HUES6 (cell line): ENCODE data around the gene ADD3.

Source experiments
- H3K27ac ChIP-seq: 2 replicates; pipeline ENCODE4 v1.7.0; 2013; ENCODE audit warnings: low read depth, mild to moderate bottlenecking, low read length, inconsistent platforms
- H3K27me3 ChIP-seq: 2 replicates; pipeline ENCODE4 v1.6.1; 2013; ENCODE audit warnings: low read length; ENCODE audit not compliant: control insufficient read depth, insufficient read depth
- H3K36me3 ChIP-seq: 2 replicates; pipeline ENCODE4 v1.6.1; 2013; ENCODE audit warnings: low read length; ENCODE audit not compliant: control insufficient read depth, insufficient read depth
- H3K4me1 ChIP-seq: 2 replicates; pipeline ENCODE4 v1.6.1; 2013; ENCODE audit warnings: low read length; ENCODE audit not compliant: control insufficient read depth, insufficient read depth
- H3K4me3 ChIP-seq: 2 replicates; pipeline ENCODE4 v1.5.1; 2013; ENCODE audit warnings: low read depth, low read length
- H3K9ac ChIP-seq: one replicate; pipeline ENCODE4 v1.6.1; 2013; ENCODE audit warnings: mild to moderate bottlenecking, low read length
- H3K9me3 ChIP-seq: 2 replicates; pipeline ENCODE4 v1.6.1; 2013; ENCODE audit warnings: low read depth, low read length; ENCODE audit not compliant: control insufficient read depth, insufficient read depth

ADD3 gene

DNA sequence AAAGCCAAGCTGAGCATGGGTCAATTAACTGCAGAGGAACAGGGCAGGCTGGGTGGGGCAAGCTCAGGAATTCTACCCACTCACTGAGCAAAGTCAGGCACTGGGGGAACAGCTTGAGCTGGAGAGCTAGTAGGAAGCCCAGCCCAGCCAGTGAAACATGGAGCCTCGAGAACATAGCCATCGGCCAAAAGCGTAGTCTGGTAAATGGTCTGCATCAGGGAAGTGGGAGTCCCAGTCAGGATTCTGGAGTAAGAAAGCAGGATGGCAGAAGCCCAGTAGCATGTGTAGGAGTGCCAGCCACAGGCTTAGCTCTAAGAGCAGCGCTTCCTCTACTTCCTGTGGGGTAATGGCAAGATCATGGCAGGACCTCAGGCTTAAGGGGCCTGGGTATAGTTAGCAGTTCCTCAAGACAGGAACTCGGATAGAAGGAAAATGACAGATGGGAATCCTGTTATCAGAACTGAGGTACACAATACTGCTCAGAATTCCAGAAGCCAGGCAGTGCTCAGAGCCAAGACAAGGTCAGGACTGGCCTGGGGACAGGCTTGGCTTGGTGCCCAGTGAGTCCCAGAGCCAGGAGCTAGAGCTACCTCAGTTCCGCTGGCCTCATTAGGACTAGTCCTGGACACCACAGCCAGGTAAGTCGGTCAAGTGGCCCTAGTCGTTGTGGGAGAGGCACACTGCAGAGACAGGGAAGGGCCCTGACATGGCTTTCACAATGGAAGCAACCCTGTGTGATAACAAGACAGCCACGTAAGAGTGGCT lies 134.3 kb downstream of the ADD3 start:
- H3K4me3 ChIP-seq, result no peak overlapping the region
- no peak overlapping the region for H3K27ac ChIP-seq
- no peak overlapping the region for H3K9ac ChIP-seq
- H3K27me3 ChIP-seq, result 0 out of 2 replicates have a peak, but pooled peaks cover 5% of the 10 kb centered on the region
- H3K9me3 ChIP-seq, result no peaks in the 10 kb centered on the region
- no peaks in the 10 kb centered on the region for H3K36me3 ChIP-seq
- peaks cover 2% of the 10 kb centered on the region; the same call in 1 of the 2 replicates for H3K4me1 ChIP-seq

DNA sequence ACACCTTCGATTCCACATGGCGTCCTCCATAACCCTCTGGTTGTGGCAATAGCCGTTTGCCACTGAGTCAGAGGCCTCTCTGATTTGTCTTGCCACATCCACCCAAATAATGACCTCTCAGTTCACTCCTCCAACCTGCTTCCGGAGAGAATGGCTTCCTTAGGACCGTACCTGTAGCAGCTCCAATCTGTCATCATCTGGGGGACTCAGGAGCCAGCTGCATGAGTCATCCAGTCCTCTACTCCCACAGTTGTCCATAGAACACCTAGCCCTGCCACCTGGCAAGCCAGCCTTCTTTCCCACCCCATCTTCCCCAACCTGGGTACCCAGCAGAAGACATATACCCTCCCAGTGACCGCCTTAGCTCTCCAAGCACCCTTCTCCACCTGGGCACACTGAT lies 135.2 kb downstream of the ADD3 start:
- Histone ChIP-seq H3K9me3 (no peaks in the 10 kb centered on the region), H3K27ac (no peak overlapping the region), H3K36me3 (no peaks in the 10 kb centered on the region), H3K4me1 (no peaks in the 10 kb centered on the region; the same call in 1 of the 2 replicates), H3K27me3 (0 out of 2 replicates have a peak, but pooled peaks cover 5% of the 10 kb centered on the region), H3K9ac (no peak overlapping the region), H3K4me3 (no peak overlapping the region)

DNA sequence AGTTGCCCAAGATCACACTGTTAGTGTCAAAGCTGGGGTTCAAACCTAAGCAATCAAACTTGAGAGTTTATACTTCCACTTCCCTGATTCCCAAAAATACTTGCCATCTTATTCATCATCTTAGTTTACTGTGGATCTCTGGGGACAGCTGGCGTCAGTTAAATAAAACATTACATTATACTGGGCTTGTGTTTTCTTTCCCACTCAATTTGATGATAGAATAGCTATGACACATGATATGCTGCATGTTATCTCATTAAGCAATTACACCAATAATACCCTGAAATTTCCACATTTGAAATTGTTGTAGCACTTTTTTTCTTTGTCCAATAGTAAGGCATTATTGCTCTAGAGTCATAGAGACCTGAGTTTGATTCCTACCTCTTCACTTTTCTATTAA lies 136.7 kb downstream of the ADD3 start:
- Histone ChIP-seq H3K4me1 (peaks cover under 1% of the 10 kb centered on the region; the same call in 1 of the 2 replicates), H3K27ac (no peak overlapping the region), H3K27me3 (peaks cover 7% of the 10 kb centered on the region), H3K4me3 (no peak overlapping the region), H3K9me3 (no peaks in the 10 kb centered on the region), H3K36me3 (no peaks in the 10 kb centered on the region), H3K9ac (no peak overlapping the region)

DNA sequence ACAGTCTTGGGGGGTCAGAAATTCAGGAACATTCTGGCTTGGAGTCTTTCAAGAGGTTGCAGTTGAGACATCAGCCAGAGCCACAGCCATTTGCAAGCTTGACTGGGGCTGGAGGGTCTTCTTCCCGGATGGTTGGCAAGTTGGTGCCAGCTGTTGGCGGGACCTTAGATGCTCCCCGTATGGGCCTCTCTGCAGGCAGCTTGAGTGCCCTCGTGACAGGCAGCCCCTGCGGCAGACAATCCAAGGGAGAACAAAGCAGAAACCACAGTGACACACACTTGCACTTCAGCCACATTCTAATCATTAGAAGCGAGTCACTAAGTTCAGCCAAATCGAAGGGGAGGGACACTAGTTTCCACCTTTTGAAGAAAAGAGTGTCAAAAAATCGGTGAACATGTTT lies 140.2 kb downstream of the ADD3 start:
- Histone ChIP-seq H3K9ac (no peak overlapping the region), H3K36me3 (no peaks in the 10 kb centered on the region), H3K27me3 (peaks cover 23% of the 10 kb centered on the region), H3K27ac (no peak overlapping the region), H3K4me1 (peaks cover 12% of the 10 kb centered on the region; the same call in 1 of the 2 replicates), H3K4me3 (no peak overlapping the region), H3K9me3 (no peaks in the 10 kb centered on the region)

DNA sequence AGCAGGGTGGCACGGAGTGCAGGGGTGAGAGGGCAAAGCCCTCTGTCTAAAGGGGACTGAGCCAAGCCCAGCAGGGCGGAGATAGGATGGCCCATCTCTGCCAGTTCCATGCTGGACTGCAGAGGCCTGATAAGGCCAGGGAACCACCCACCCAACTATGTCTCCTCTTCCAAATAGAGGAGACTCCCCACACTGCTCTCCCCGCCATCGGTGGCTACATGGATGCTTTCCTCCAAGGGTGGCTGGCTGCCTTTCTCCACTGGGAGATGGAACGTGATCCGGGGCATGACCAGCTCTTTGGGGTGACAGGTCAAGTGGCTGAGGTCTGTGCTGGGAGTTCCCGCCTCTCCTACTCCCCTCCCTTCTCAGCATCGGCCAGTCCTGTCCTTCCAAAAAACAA lies 141.5 kb downstream of the ADD3 start:
- no peaks in the 10 kb centered on the region for H3K36me3 ChIP-seq
- peaks cover 23% of the 10 kb centered on the region for H3K27me3 ChIP-seq
- H3K9me3 ChIP-seq, result no peaks in the 10 kb centered on the region
- H3K27ac ChIP-seq, result no peak overlapping the region
- H3K4me1 ChIP-seq, result peaks cover 18% of the 10 kb centered on the region
- H3K9ac ChIP-seq, result no peak overlapping the region
- H3K4me3 ChIP-seq, result no peak overlapping the region

DNA sequence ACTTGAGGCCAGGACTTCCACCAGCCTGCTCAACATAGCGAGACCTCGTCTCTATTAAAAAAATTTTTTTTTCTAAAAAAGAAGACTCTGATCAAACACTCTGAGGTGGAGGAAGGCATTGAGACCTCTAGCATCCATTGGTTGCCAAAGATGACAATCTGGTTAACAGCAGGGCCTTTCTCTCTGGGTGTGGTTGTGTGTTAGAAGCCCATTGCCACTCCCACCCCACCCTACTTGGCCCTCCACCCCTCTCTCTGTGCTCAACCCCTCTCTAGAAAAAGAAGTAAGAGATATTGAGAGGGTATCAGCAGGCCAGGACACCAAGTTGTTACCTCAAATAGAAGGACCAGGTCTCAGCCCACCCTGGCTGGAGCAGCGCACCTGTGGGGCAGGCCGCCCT lies 142.3 kb downstream of the ADD3 start:
- H3K4me3 ChIP-seq, result no peak overlapping the region
- H3K9me3 ChIP-seq, result no peaks in the 10 kb centered on the region

DNA sequence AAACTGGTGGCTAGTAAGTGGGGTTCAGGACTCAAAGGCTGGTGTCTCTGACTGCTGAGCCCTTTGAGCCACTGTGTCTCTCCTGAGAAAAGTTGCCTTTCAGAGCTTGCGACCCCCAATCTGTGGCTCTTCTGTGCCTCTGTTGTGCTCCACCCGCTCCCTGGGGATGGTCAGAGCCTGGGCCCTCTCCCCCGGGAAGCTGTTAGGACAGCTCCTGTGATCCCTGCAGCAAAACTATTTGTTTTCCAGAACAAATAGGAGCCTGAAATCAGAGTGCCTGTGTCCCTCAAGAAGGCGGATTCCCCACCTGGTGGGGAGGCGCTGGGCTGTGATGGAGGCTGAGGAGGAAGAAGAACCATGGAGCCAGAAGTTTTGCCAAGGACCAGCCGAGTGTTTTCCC lies 143.2 kb downstream of the ADD3 start:
- peaks cover 18% of the 10 kb centered on the region for H3K4me1 ChIP-seq
- H3K9ac ChIP-seq, result no peak overlapping the region
- no peaks in the 10 kb centered on the region for H3K9me3 ChIP-seq
- H3K27me3 ChIP-seq, result peaks cover 18% of the 10 kb centered on the region
- no peaks in the 10 kb centered on the region for H3K36me3 ChIP-seq
- no peak overlapping the region for H3K4me3 ChIP-seq
- H3K27ac ChIP-seq, result no peak overlapping the region

More for the DNA sequence above, 142.3 kb downstream of the ADD3 start:
- H3K27ac ChIP-seq, result no peak overlapping the region
- H3K27me3 ChIP-seq, result peaks cover 23% of the 10 kb centered on the region
- H3K9ac ChIP-seq, result no peak overlapping the region
- no peaks in the 10 kb centered on the region for H3K36me3 ChIP-seq
- peaks cover 18% of the 10 kb centered on the region for H3K4me1 ChIP-seq

DNA sequence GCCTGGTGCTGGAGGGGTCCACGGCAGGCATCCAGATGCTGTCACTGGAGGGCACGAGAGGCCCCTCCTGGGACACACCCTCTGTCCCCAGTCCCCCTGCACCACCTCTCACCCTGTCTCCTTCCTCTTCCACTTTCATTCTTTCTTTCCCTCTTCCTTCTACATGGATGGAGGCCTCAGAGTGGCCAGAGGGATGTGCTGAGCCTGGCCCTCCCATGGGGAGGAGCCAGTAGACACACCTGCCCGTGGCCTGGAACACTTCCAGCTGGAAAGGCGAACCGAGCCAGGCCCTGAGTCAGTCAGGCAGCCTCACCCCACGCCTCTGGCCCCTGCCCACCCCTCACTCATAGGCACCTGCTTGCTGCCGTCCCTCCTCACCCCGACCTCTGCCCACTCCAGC lies 143.7 kb downstream of the ADD3 start:
- H3K27me3 ChIP-seq, result peaks cover 18% of the 10 kb centered on the region
- H3K27ac ChIP-seq, result no peak overlapping the region
- no peak overlapping the region for H3K9ac ChIP-seq
- no peaks in the 10 kb centered on the region for H3K9me3 ChIP-seq
- H3K4me3 ChIP-seq, result no peak overlapping the region
- H3K36me3 ChIP-seq, result no peaks in the 10 kb centered on the region
- H3K4me1 ChIP-seq, result peaks cover 18% of the 10 kb centered on the region

DNA sequence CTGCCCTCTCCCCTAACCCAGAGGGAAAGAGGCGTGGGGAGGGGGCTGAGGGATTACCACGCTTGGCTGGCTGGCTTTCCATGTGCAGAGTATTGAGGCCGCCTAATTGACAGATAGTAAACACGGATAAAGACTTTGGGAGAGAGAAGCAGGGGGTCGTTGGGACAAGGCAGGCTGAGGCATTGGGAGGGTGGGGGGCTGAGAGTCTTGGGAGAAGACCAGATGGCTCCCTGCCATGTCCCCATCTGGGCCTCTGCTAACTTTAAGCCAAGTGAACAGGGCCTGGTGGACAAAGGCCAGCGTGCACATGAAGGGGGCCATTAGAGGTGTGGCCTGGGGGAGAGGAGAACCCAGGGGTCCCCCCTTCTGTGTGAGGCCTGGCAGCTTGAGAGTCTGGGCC lies 144.2 kb downstream of the ADD3 start:
- Histone ChIP-seq H3K36me3 (no peaks in the 10 kb centered on the region), H3K27ac (no peak overlapping the region), H3K9ac (no peak overlapping the region), H3K27me3 (peaks cover 23% of the 10 kb centered on the region), H3K4me1 (peaks cover 18% of the 10 kb centered on the region), H3K9me3 (no peaks in the 10 kb centered on the region), H3K4me3 (no peak overlapping the region)

DNA sequence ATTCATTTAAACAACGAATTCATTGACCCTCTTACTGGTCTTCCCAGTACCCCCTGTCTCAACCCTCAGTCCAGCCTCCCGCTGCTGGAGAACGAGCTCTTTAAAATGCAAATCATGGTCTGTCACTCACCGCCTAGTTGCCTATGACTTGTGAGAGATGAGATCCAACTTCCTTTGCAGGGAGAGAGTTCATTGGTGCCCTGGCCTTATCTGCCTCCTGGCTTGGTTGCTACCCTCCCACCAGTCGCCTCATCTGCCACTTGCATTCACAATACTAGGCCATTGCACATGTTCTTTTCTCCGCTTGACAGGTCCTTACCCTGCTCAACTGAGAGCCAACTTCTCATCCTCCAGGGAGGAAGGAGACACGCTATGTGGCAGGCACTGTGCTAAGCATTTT lies 145.6 kb downstream of the ADD3 start:
- no peaks in the 10 kb centered on the region for H3K36me3 ChIP-seq
- H3K4me3 ChIP-seq, result no peak overlapping the region
- H3K9ac ChIP-seq, result no peak overlapping the region
- H3K9me3 ChIP-seq, result no peaks in the 10 kb centered on the region
- peaks cover 22% of the 10 kb centered on the region for H3K4me1 ChIP-seq
- no peak overlapping the region for H3K27ac ChIP-seq
- H3K27me3 ChIP-seq, result peaks cover 35% of the 10 kb centered on the region

DNA sequence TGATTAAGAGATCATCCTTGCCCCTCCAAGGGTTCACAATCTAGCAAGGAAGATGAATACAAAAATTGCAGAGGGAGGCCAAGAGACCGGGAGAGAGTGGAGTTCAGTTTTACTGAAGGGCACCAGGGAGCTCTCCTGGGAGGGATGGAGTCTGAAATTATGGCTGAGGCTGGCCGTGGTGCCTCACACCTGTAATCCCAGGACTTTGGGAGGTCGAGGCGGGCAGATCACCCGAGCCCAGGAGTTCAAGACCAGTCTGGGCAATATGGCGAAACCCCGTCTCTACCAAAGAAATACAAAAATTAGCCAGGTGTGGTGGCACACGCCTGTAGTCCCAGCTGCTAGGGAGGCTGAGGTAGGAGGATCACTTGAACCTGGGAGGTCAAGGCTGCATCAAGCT lies 148.3 kb downstream of the ADD3 start:
- Histone ChIP-seq H3K4me3 (no peak overlapping the region), H3K9ac (no peak overlapping the region), H3K36me3 (no peaks in the 10 kb centered on the region), H3K27me3 (peaks cover 33% of the 10 kb centered on the region), H3K4me1 (peaks cover 17% of the 10 kb centered on the region), H3K27ac (no peak overlapping the region), H3K9me3 (no peaks in the 10 kb centered on the region)
